GM18505 (cell line): ENCODE measurements around the gene SMYD3.
"Not testable (repeated sequence)": the region's sequence is repeated elsewhere in the genome, so short reads cannot be mapped to it uniquely, and the experiment has no call there.

ENCODE experiments used
- ATAC-seq: cut with Tn5 transposase; IDR thresholded peaks from one replicate; pipeline ENCODE4 v1.9.1; 2021; ENCODE audit not compliant: unreplicated experiment
- POLR2A ChIP-seq: IDR thresholded peaks from 4 replicates; pipeline ENCODE4 v1.6.1; 2011; ENCODE audit warnings: borderline replicate concordance; ENCODE audit not compliant: insufficient read depth, insufficient read length; ENCODE audit errors: extremely low read depth

SMYD3 gene

DNA sequence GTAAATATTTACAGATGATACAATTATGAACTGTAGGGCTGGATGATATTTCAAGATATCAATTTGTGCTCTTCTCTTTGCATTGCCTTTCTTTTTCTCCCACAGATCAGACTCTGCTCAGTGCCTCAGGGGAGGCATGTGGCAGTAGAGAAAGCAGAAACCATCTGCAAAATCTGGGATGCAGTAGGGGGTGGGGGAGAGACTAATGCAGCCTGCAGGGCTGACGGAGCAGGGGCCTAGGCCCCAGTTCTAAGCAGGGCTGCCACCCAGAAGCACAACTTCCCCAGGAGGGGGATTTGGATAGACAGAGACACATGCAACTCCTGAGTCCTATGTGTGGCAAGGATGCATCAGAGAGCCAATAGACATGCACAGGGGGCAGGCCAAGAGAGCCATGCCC lies 511.6 kb downstream of the SMYD3 start:
- no peak for ATAC-seq
- no peak for TF ChIP-seq POLR2A

DNA sequence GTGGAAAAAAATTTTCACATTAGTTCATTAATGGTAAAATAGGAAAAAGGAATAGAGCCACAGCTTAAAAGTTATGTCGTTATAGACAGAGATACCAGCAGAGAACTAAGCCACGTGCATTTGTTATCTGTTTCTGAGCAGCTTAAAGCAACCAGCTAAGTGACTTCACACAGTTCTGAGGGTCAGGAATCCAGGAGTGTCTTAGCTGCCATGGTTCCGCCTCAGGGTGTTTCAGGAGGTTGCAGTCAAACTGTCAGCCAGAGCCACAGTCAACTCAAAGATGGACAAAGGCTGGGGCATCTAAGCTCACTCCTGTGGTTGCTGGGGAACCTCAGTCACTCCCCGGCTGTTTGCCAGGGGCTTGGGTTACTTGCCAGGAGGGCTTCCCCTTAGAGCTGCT lies 515.8 kb downstream of the SMYD3 start:
- ATAC-seq: no peak
- TF ChIP-seq POLR2A: no peak

DNA sequence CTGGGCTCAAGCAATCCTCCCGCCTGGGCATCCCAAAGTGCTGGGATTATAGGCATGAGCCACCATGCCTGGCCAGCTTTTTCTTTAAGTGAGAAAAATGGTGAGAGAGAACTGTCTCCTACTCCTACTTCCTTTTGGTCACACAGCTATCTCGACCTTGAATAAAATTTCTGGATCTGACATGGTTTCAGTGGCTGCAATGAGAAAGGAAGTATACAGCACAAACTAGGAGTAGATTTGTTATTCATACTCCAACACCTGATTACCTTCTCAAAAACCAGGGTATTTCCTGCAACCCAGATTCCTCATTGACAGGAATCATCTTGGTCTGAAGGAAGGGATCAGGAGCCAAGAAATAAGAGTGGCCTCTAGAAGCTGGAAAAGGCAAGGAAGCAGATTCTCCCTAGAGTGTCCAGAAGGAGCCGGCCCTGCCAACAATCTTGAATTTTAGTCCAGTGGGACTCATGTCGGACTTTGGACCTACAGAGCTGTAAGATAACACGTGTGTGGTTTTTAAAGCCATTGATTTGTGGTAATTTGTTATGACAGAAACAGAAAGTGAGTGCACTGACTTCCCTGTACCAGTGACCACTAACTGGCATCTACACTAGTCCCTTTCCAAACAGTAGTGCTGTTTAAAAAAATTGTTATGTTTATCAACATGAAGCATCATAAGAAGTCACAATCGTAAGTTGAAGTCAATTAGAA lies 516.6 kb downstream of the SMYD3 start:
- ATAC-seq: no peak

DNA sequence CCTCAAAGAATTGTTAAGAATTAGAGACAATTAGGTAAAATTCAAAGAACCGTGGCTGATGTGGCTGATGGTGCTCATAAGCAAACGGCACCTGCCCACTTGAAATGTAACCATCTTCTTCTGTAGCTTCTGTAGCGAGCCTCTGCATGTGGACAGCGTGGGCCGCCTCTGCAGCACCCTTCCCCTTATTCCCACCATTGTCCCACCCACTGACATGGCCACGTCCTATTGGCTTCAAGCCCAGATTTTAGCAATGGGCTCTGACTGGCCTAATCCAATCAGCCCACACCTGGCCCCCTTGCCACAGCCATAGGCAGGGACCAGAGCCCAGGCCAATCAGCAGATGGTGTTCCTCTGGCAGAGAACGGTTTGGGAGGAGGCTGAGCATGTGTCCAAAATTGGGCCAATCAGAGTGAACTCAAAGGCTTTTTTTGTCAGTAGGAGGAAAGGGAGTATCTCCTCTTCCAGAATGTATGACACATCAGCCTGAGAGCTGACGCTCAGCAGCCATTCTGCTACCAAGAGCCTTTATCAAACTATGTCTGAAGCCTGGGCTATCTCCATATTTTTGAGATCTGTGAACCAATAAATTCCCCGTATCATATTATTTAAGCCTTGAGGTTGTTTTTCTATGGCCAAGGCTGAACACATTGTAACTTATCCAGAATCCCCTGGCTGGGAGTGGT lies 518.5 kb downstream of the SMYD3 start:
- no peak for ATAC-seq

More for the DNA sequence above, 516.6 kb downstream of the SMYD3 start:
- TF ChIP-seq POLR2A: no peak

DNA sequence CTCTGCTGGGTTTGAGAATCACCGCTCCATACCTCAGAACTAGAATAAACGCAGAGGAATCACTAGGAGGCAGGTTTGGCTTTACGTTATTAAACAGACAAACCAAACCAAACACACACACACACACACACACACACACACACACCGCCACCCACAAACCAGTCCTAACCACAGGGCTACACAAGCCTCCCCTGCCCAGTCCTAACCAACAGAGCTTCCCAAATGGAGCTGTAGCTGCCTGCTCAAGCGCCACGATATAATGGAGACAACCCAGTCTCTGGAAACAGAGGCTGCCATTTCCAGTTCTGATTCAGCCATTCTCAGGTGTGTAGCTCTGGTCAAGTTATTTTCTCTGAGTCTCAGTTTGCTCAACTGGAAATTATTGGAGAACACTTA lies 519.1 kb downstream of the SMYD3 start:
- no peak for ATAC-seq

More for the DNA sequence above, 518.5 kb downstream of the SMYD3 start:
- no peak for TF ChIP-seq POLR2A

DNA sequence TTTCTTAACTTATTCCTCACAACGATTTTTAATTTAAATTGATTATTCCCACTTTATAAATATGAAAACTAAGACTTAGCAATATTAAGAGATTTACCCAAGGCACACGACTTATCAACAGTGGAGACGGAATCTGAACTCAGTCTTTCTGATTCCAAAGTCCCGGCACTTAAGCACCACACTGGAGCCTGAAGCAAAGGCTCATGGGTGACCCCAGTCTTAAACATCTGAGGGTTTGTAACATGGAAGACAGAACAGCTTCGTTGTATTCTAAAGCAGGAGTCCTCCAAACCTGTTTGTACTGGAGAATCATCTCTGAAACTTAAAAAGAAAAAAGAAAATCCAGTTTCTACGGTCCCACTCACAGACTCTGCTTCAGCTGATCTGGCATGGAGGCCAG lies 519.5 kb downstream of the SMYD3 start:
- no peak for ATAC-seq

More for the DNA sequence above, 519.1 kb downstream of the SMYD3 start:
- no peak for TF ChIP-seq POLR2A

DNA sequence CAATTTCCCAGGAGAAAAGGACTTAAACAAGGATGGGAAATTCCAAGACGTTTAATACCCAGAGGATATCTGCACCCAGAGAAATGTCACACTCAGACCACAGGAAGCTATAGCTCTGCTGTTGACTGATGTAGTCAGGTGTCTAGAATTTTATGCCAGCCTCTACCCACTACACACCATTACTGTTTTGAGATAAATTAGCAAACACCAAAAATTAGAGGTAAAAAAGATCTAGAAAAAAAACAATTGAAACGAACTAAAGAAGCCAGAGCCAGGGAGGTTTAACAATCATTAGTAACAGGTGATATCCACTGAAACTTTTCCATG lies 519.9 kb downstream of the SMYD3 start:
- no peak for TF ChIP-seq POLR2A
- ATAC-seq: no peak

More for the DNA sequence above, 519.5 kb downstream of the SMYD3 start:
- TF ChIP-seq POLR2A: no peak

DNA sequence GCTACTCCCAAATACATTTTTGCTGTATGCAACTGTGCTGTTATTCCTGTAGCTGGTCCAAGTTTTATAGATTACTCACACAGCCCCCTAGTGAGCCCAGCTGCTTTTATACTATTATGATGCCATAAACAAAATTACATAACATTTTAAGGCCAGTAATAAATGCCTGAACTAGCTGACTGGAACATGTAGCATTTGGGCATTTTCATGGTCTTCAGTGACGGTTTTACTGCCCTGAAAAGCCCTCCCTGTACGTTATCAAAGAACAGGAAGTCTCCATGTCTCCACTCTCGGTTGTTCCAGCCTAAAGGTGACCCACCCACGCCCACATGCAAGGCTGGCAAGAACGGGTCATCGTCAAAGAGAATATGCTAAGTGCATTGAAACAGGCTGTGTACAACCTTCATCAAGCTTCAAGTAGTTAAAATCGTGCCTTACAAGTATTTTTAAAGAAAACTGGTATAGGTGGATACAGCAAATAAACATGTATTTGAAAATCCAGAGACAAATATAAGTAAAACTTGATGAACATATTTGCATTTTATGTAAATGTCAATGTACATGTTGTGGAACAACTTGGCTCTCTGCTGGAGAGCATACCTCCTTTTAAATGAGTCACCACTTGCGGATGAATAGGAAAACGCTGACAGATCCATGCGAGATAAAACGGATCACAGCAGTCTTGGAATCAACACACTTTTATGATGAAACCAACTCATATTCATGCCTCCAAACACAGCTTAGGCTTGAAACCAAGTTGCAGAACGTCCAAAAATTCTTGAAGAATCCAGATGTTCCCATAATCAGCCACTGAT lies 520.5 kb downstream of the SMYD3 start:
- no peak for TF ChIP-seq POLR2A
- no peak for ATAC-seq

DNA sequence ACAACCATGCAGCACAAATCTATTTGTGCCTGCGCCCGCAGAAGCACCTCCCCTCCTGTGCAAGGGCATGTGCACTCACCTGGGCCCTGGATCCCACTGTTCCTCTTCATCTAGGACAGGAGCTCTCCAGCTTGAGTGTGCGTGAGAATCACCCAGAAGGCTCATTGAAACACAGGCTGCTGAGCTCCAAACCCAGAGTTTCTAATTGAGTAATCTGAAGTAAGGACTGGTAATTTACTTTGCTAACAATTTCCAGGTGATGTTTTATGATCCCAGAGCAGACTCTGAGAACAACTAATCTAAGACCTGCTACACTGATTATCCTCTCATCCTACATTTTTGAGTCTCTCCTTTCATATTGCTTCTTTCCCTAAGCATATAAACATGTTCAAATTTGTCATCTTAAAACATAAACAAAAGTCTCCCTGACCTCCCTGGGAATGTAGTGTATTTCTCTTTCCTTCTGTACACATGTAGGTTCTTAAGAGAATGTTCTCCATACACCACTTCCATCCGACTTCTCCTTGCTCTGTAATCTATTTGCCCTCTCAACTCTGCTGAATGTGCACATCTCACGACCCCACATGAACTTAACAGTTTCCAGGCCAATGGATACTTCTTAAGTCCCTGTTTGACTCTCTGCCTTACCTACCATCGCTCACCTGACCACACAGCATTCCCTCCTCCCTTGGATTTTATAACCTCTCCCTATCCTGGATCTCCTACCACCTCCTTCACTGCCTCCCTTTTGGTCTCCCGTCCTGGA lies 522.5 kb downstream of the SMYD3 start:
- no peak for TF ChIP-seq POLR2A
- no peak for ATAC-seq

DNA sequence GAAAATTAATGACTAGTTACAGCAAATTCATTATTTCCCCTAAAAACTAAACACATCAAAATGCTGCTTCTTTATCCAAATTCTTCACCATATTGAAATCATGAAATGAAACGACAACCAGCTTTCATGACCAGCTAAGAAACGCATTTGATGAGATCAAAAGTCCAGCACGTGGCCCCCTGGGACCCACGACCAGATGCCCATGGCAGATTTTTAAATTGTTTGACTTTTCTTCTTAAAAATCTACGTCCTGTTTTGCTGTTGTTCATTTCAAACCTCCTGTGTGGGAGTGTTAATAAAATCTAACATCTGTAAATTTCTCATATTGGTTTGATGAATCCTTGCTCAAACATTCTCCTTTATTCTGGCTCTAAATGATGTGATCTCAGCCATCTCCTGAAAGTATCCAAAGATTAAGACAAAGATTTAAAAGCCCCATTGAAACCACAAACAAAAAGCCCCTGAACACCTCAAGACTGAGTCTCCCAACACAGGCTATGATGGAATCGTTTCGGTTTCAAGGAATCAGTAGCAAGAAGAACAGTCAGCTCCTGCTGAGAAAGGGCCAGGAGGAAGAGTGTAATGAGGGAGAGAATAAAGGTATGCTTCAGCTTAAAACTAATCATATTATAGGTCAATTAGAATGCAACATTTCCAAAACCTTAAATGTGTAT lies 523.6 kb downstream of the SMYD3 start:
- TF ChIP-seq POLR2A: no peak
- no peak for ATAC-seq

DNA sequence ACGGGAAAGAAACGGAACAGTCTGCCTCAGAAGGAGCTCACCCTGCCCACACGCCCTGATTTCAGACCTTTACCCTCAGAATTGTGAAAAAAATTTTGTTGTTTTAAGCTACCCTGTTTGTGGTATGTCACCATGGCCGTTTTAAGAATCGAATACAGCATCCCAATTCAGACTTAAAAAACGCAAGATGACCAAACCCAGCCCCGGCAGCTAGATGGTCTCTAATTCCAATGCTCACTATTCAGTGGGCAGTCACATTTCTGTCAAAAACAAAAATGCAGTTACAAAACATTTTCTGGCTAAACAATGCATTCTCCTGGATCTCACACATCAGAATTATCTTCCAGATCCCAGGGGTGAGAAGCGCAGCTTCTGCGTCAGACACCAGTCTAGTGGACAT lies 527.5 kb downstream of the SMYD3 start:
- TF ChIP-seq POLR2A: no peak
- ATAC-seq: no peak

DNA sequence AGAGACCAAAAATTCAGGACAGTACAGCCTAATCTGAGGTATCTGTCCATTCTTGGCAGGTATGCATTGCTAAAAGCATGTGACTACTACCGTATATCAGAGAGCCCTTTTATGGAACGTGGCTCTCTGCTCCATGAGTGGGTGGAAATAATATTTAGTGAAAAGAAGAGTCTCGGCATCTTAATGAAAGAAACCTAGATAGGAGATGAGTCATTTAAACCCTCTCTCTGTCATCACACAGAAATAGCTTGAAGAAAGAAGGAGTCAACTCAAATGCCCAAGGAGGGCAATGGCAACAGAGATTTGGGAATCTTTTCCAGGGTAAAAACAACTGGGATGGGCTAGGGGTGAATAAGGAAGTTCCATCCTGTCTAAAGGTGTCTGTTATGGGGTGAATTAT lies 528.2 kb downstream of the SMYD3 start:
- no peak for TF ChIP-seq POLR2A
- ATAC-seq: no peak

DNA sequence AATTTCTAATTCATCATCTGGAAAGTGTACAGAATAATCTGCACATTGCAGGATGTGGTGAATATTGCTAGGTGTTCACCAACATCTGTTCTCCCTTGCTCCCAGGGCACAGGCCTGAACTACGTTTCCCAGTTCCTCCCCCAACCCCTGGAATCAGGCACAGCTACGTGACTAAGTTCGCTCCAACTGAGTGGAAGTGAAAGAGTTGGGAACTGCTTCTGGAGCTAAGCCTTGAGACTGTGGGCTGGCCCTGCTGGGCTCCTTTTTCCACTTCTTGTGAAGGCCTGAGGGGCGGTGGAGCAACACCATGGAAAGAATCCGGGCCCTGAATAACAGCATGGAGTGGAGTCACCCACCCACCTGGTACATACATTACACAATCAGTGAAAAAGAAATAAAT lies 534.6 kb downstream of the SMYD3 start:
- TF ChIP-seq POLR2A: no peak
- ATAC-seq: no peak

DNA sequence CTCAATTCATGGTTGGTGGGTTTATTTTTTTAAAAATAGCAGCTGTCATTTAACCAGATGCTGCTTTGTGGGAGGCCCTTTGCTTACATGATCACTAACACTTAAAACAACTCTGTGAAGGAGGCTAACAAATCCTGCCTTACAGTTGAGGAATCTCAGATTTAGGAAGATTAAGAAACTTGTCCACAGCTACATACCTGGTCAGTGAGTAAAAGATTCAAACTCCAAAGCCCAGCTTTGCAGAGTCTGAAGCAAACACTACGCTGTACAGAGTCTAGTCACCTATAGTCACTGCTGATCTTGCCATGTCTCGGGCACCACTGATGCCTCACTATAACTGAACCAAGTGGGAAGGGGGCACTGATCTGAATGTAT lies 535.4 kb downstream of the SMYD3 start:
- TF ChIP-seq POLR2A: no peak
- ATAC-seq: no peak

DNA sequence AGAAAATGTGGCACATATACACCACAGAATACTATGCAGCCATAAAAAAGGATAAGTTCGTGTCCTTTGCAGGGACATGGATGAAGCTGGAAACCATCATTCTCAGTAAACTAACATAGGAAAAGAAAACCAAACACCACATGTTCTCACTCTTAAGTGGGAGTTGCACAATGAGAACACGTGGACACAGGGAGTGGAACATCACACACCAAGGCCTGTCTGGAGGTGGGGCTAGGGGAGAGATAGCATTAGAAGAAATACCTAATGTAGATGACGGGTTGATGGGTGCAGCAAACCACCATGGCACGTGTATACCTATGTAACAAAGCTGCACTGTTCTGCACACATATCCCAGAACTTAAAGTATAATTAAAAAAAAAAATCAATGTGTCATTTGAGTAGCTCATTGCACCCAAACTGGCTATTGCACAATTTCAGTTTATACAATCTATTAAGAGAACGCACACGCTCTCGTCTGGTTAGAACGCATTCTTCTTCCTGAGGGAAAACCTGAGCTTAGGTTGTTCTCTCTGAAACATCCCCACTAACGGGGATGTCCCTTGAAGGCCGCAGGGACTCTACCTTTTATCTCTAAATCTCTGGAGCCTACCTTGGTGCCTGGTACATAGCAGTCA lies 535.9 kb downstream of the SMYD3 start:
- ATAC-seq: not testable (repeated sequence)
